IMR-90 (cell line): Measurements from ENCODE around the gene GRK5. TPM values are rescaled to one million over a fixed set of nuclear protein-coding genes. Genes with fewer than 3 reads are reported as not detected.

ENCODE experiments used
- ATAC-seq: fragments of 200-7000 bp; cut with Tn5 transposase; 2 replicates; pipeline ENCODE4 v1.9.1; 2020; ENCODE audit warnings: low read depth, mild to moderate bottlenecking, moderate library complexity
- BruUV-seq: library from RNA; stranded (reverse); fragments of 400-500 nt; replicated peaks from 2 replicates; lab custom pipeline; 2021; lab: Mats Ljungman, UMichigan
- CTCF ChIA-PET: fragments of 300-600 bp; formaldehyde crosslinking; extraction: SDS; loops from one replicate; lab custom pipeline; 2021; ENCODE audit warnings: antibody characterized with exemption; lab: Yijun Ruan, JAX
- POLR2A ChIA-PET: fragments of 300-600 bp; sonication (Branson Sonifier 250); formaldehyde crosslinking; loops from one replicate; lab custom pipeline; 2022; ENCODE audit warnings: antibody characterized with exemption; ENCODE audit not compliant: unreplicated experiment; lab: Charles Lee
- DNase-seq: peaks from one replicate; pipeline ENCODE4 v3.0.0; 2013
- H2AFZ ChIP-seq: replicated peaks from 2 replicates; pipeline ENCODE3; 2013; ENCODE audit warnings: low read length, mild to moderate bottlenecking; ENCODE audit not compliant: poor library complexity
- H2AK5ac ChIP-seq: 2 replicates; pipeline ENCODE4 v1.6.1; 2013; ENCODE audit warnings: low read depth, low read length, inconsistent platforms
- H2AK9ac ChIP-seq: replicated peaks from 2 replicates; pipeline ENCODE3; 2013; ENCODE audit warnings: mild to moderate bottlenecking, low read depth, low read length, moderate library complexity; ENCODE audit not compliant: poor library complexity
- H2BK120ac ChIP-seq: 2 replicates; pipeline ENCODE4 v1.6.1; 2013; ENCODE audit warnings: low read depth, low read length, inconsistent platforms
- H2BK15ac ChIP-seq: 3 replicates; pipeline ENCODE4 v1.6.1; 2013; ENCODE audit warnings: low read depth, low read length, inconsistent platforms
- H2BK20ac ChIP-seq: 2 replicates; pipeline ENCODE4 v1.6.1; 2013; ENCODE audit warnings: low read depth, mild to moderate bottlenecking, inconsistent platforms, low read length, moderate library complexity
- H2BK5ac ChIP-seq: 2 replicates; pipeline ENCODE4 v1.6.1; 2013; ENCODE audit warnings: mild to moderate bottlenecking, low read depth, low read length, inconsistent platforms; ENCODE audit not compliant: poor library complexity, severe bottlenecking
- H3K14ac ChIP-seq: replicated peaks from 2 replicates; pipeline ENCODE4 v1.6.1; 2013; ENCODE audit warnings: low read depth, low read length, inconsistent platforms
- H3K18ac ChIP-seq: 2 replicates; pipeline ENCODE4 v1.6.1; 2013; ENCODE audit warnings: low read depth, low read length, control low read depth
- H3K23ac ChIP-seq: 2 replicates; pipeline ENCODE4 v1.6.1; 2013; ENCODE audit warnings: low read depth, low read length, inconsistent platforms
- H3K27ac ChIP-seq: 2 replicates; pipeline ENCODE4 v1.5.1; 2013; ENCODE audit warnings: mild to moderate bottlenecking, control low read depth, low read length; ENCODE audit not compliant: insufficient read depth
- H3K27me3 ChIP-seq: 2 replicates; pipeline ENCODE4 v1.6.1; 2013; ENCODE audit warnings: low read length; ENCODE audit not compliant: control insufficient read depth, insufficient read depth
- H3K36me3 ChIP-seq: 2 replicates; pipeline ENCODE4 v1.6.1; 2013; ENCODE audit warnings: low read length, mixed read lengths; ENCODE audit not compliant: control insufficient read depth, insufficient read depth
- H3K4ac ChIP-seq: 2 replicates; pipeline ENCODE4 v1.6.1; 2013; ENCODE audit warnings: low read depth, low read length, inconsistent platforms
- H3K4me1 ChIP-seq: 2 replicates; pipeline ENCODE4 v1.6.1; 2013; ENCODE audit warnings: low read length, mixed read lengths; ENCODE audit not compliant: control insufficient read depth, insufficient read depth
- H3K4me2 ChIP-seq: 2 replicates; pipeline ENCODE4 v1.6.1; 2013; ENCODE audit warnings: low read depth, mild to moderate bottlenecking, control low read depth, low read length, moderate library complexity
- H3K4me3 ChIP-seq: 2 replicates; pipeline ENCODE4 v1.5.1; 2013; ENCODE audit warnings: low read depth, mild to moderate bottlenecking, control low read depth, low read length, moderate library complexity; ENCODE audit not compliant: insufficient read depth
- H3K56ac ChIP-seq: 2 replicates; pipeline ENCODE4 v1.6.1; 2013; ENCODE audit warnings: low read length, inconsistent platforms; ENCODE audit not compliant: insufficient read depth; ENCODE audit errors: extremely low read depth
- H3K79me1 ChIP-seq, 2 experiments: 2 replicates each; pipeline ENCODE4 v1.6.1; 2013; ENCODE audit warnings: low read length in 2 of 2, inconsistent platforms in 1 of 2, low read depth in 1 of 2
- H3K9ac ChIP-seq: 2 replicates; pipeline ENCODE4 v1.6.1; 2013; ENCODE audit warnings: low read depth, low read length, control low read depth
- H3K9me1 ChIP-seq: 2 replicates; pipeline ENCODE4 v1.6.1; 2013; ENCODE audit warnings: low read length, inconsistent platforms; ENCODE audit not compliant: insufficient read depth
- H3K9me3 ChIP-seq: 2 replicates; pipeline ENCODE4 v1.6.1; 2013; ENCODE audit warnings: low read length; ENCODE audit not compliant: control insufficient read depth, insufficient read depth
- H4K20me1 ChIP-seq: 2 replicates; pipeline ENCODE4 v1.6.1; 2013; ENCODE audit warnings: low read length, inconsistent platforms; ENCODE audit not compliant: insufficient read depth
- H4K5ac ChIP-seq: 2 replicates; pipeline ENCODE4 v1.6.1; 2013; ENCODE audit warnings: mild to moderate bottlenecking, low read depth, low read length, control low read depth
- H4K8ac ChIP-seq, 2 experiments: 2 replicates each; pipeline ENCODE4 v1.6.1; 2013; ENCODE audit warnings: low read depth in 2 of 2, low read length in 2 of 2, control low read depth in 1 of 2, inconsistent platforms in 1 of 2
- H4K91ac ChIP-seq: 2 replicates; pipeline ENCODE4 v1.6.1; 2013; ENCODE audit warnings: low read depth, low read length, inconsistent platforms; ENCODE audit not compliant: insufficient read depth
- CHD1 ChIP-seq: IDR thresholded peaks from 2 replicates; pipeline ENCODE4 v1.6.1; 2012; ENCODE audit warnings: low read depth, low read length, improper control_type of control experiment
- CTCF ChIP-seq: conservative IDR thresholded peaks from 2 replicates; pipeline ENCODE4 v1.5.1; 2012; ENCODE audit warnings: mild to moderate bottlenecking, low read depth, low read length, improper control_type of control experiment
- FOS ChIP-seq: fragments of 150-350 bp; IDR thresholded peaks from 2 replicates; pipeline ENCODE4 v1.6.1; 2016; ENCODE audit warnings: low read depth, low read length
- MXI1 ChIP-seq: IDR thresholded peaks from 2 replicates; pipeline ENCODE4 v1.6.1; 2012; ENCODE audit warnings: low read depth, mild to moderate bottlenecking, low read length, moderate library complexity, borderline replicate concordance
- NFE2L2 ChIP-seq: fragments of 150-350 bp; IDR thresholded peaks from 2 replicates; pipeline ENCODE4 v1.6.1; 2016; ENCODE audit warnings: low read depth, mild to moderate bottlenecking, low read length
- RAD21 ChIP-seq: IDR thresholded peaks from 2 replicates; pipeline ENCODE4 v1.6.1; 2012; ENCODE audit warnings: low read length, improper control_type of control experiment
- RFX5 ChIP-seq: IDR thresholded peaks from 2 replicates; pipeline ENCODE4 v1.8.0; 2012; ENCODE audit warnings: low read depth, mild to moderate bottlenecking, low read length, moderate library complexity
- WGBS, 2 experiments: methylation state at CpG; one replicate each; pipeline versions ENCODE4 v1.1.5 to v1.1.7; 2013; ENCODE audit warnings: missing lambda C conversion rate in 2 of 2; ENCODE audit not compliant: insufficient read length in 1 of 2; ENCODE audit errors: extremely low coverage in 2 of 2; 5-methylcytosine and 5-hydroxymethylcytosine counted together
- dilution Hi-C: fragments of 300-500 bp; cut with HindIII; formaldehyde crosslinking; loops from one replicate; pipeline ENCODE4 v1.14.3; 2018; ENCODE audit warnings: low sequenced_read_pairs; ENCODE audit not compliant: unreplicated experiment
- in situ Hi-C: fragments of 300-500 bp; cut with MboI; formaldehyde crosslinking; loops from 3 replicates; pipeline ENCODE4 v1.14.3; 2019; ENCODE audit warnings: low sequenced_read_pairs, inconsistent platforms, mixed read lengths
- intact Hi-C: fragments of 100-400 bp; cut with micrococcal nuclease; formaldehyde crosslinking; loops from 2 replicates; pipeline ENCODE4 v1.10.0; 2022
- polyA plus RNA-seq, 3 experiments: library from polyadenylated mRNA; depleted of rRNA; stranded (reverse); fragments of >200 nt; gene quantifications; 2 replicates each; pipeline ENCODE4 v1.2.3, GENCODE V29; 2012; ENCODE audit warnings: low replicate concordance in 1 of 3
- total RNA-seq: library from RNA; depleted of rRNA; stranded (reverse); fragments of >200 nt; gene quantifications from 2 replicates; pipeline ENCODE4 v1.2.3, GENCODE V29; 2012

The GRK5 gene
- total and polyA plus RNA-seq, 2 of the 4 experiments (the other 2 are of a cell fraction), result 12.9 to 16.3 TPM

GRCh38 chr10:119454316-119454715 is 246.9 kb downstream of the GRK5 start:
- H4K5ac ChIP-seq, result no peak overlapping the region
- no peaks in the 10 kb centered on the region for H4K20me1 ChIP-seq
- ChIA-PET POLR2A (no interaction called here), CTCF (no interaction called here)
- H3K4me1 ChIP-seq, result peaks cover 6% of the 10 kb centered on the region; the same call in 1 of the 2 replicates
- H3K27me3 ChIP-seq, result no peaks in the 10 kb centered on the region
- no peak overlapping the region for H2BK15ac ChIP-seq
- H3K4me3 ChIP-seq, result no peak overlapping the region
- H4K91ac ChIP-seq, result no peak overlapping the region
- H3K9ac ChIP-seq, result no peak overlapping the region
- H2AK9ac ChIP-seq, result no peak overlapping the region
- H3K56ac ChIP-seq, result no peak overlapping the region
- no peak overlapping the region for H3K27ac ChIP-seq
- no peak overlapping the region for H2BK20ac ChIP-seq
- no TSS peak for BruUV-seq
- peaks cover 5% of the 10 kb centered on the region; the same call in 1 of the 2 replicates for H3K9me1 ChIP-seq
- no peak overlapping the region for H3K14ac ChIP-seq
- DNase-seq (no peak), ATAC-seq (no peak)
- no peak overlapping the region for H2BK120ac ChIP-seq
- no peak overlapping the region for H3K23ac ChIP-seq
- TF ChIP-seq NFE2L2 (no peak), RFX5 (no peak), CTCF (no peak), FOS (no peak), MXI1 (no peak), RAD21 (no peak), CHD1 (no peak)
- no peak overlapping the region for H2AFZ ChIP-seq
- H3K79me1 ChIP-seq, result peaks cover 0 to 5% of the 10 kb centered on the region in 2 experiments; a peak in 1 of 4 replicates
- H3K9me3 ChIP-seq, result no peaks in the 10 kb centered on the region
- intact Hi-C loops, result no loop called here
- H2AK5ac ChIP-seq, result no peak overlapping the region
- WGBS, 2 experiments, result no CpG with 5 or more reads among the region's 13 CpGs
- H4K8ac ChIP-seq, result no peak overlapping the region
- H3K4me2 ChIP-seq, result no peak overlapping the region
- H3K36me3 ChIP-seq, result peaks cover 84% of the 10 kb centered on the region
- H3K18ac ChIP-seq, result no peak overlapping the region
- H3K4ac ChIP-seq, result no peak overlapping the region
- no peak overlapping the region for H2BK5ac ChIP-seq
- dilution Hi-C loops, result no loop called here
- in situ Hi-C loops, result no loop called here
